Measurements from ENCODE around the gene ABRACL. TPM values are rescaled to one million over a fixed set of nuclear protein-coding genes. Genes with fewer than 3 reads are reported as not detected.

The ABRACL gene
- total and polyA plus RNA-seq, 2 donors (not counting 3 experiments of a cell fraction or from before 2014, with no cell fraction given): 54.4 to 87.4 TPM

GRCh38 chr6:139028215-139028657 lies 309 bp upstream of the ABRACL start:
- peaks cover 45% of the 10 kb centered on the region for H3K79me2 ChIP-seq (ENCODE audit: control insufficient read depth, insufficient read depth, low read length)
- H3K4me1 ChIP-seq (ENCODE audit: control insufficient read depth, extremely low read depth, insufficient read depth, low read length): peaks cover 19% of the 10 kb centered on the region
- CTCF ChIA-PET: no interaction called here
- BruUV-seq (replicated peaks): TSS peak; percentile 77
- peak overlapping the region; percentile 90 for H2AFZ ChIP-seq (ENCODE audit: low read depth, low read length)
- peak overlapping the region; percentile 81 for H3K27ac ChIP-seq (ENCODE audit: insufficient read depth, low read depth, low read length)
- H3K9me3 ChIP-seq (replicated peaks; ENCODE audit: control insufficient read depth, insufficient read depth, low read length): no peaks in the 10 kb centered on the region
- intact Hi-C loops (cut with micrococcal nuclease) (loop anchor here (1.0 to 2.0 kb wide), 4 partner anchors 40 to 337 kb away; partner anchors contain the start of genes HECA and REPS1), dilution Hi-C loops (cut with MboI; ENCODE audit: extremely low pct_ligation_motif_present, low sequenced_read_pairs) (no loop called here)
- FAIRE-seq: no peak
- H3K9ac ChIP-seq (replicated peaks; ENCODE audit: extremely low read depth, insufficient read depth, low read length): peak overlapping the region; percentile 87
- no peaks in the 10 kb centered on the region for H3K9me1 ChIP-seq (replicated peaks; ENCODE audit: control insufficient read depth, extremely low read depth, insufficient read depth, low read length)
- POLR2A ChIA-PET: no interaction called here
- no peak for DNase-seq (ENCODE audit: low read depth, low spot score)
- peak overlapping the region; percentile 93 for H3K4me2 ChIP-seq (ENCODE audit: insufficient read depth, low read length)
- H3K4me3 ChIP-seq (replicated peaks in 1 of 3; ENCODE audit: insufficient read depth in 1 of 3, low read depth in 1 of 3, low read length in 3 of 3): peak overlapping the region; percentile 74 to 94 (median 77)
- no peaks in the 10 kb centered on the region for H3K27me3 ChIP-seq (ENCODE audit: control insufficient read depth in 2 of 2, insufficient read depth in 2 of 2, low read length in 2 of 2)
- peak; percentile 1 for TF ChIP-seq POLR2A (IDR thresholded peaks at IDR 0.05; ENCODE audit: low read depth, low read length)
- TF ChIP-seq EZH2 (IDR thresholded peaks at IDR 0.05; ENCODE audit: borderline replicate concordance, low read depth, low read length, severe bottlenecking): no peak
- no peaks in the 10 kb centered on the region for H4K20me1 ChIP-seq (replicated peaks; ENCODE audit: control insufficient read depth, extremely low read depth, insufficient read depth, low read length)
- H3K36me3 ChIP-seq (ENCODE audit: control insufficient read depth in 2 of 2, extremely low read depth in 1 of 2, insufficient read depth in 2 of 2, low read length in 2 of 2): no peaks in the 10 kb centered on the region

GRCh38 chr6:139029470-139030227 lies 1.1 kb downstream of the ABRACL start:
- Histone ChIP-seq H2AFZ (ENCODE audit: low read depth, low read length) (peak overlapping the region; percentile 90), H3K9me3 (replicated peaks; ENCODE audit: control insufficient read depth, insufficient read depth, low read length) (no peaks in the 10 kb centered on the region), H3K9me1 (replicated peaks; ENCODE audit: control insufficient read depth, extremely low read depth, insufficient read depth, low read length) (no peaks in the 10 kb centered on the region), H3K79me2 (ENCODE audit: control insufficient read depth, insufficient read depth, low read length) (peaks cover 50% of the 10 kb centered on the region), H3K27ac (ENCODE audit: insufficient read depth, low read depth, low read length) (peak overlapping the region; percentile 81), H3K4me1 (ENCODE audit: control insufficient read depth, extremely low read depth, insufficient read depth, low read length) (peaks cover 19% of the 10 kb centered on the region), H3K9ac (replicated peaks; ENCODE audit: extremely low read depth, insufficient read depth, low read length) (peak overlapping the region; percentile 87), H3K4me2 (ENCODE audit: insufficient read depth, low read length) (peak overlapping the region; percentile 93), H4K20me1 (replicated peaks; ENCODE audit: control insufficient read depth, extremely low read depth, insufficient read depth, low read length) (no peaks in the 10 kb centered on the region), H3K4me3 (replicated peaks in 1 of 3; ENCODE audit: insufficient read depth in 1 of 3, low read depth in 1 of 3, low read length in 3 of 3) (peak overlapping the region; percentile 74 to 94 (median 77)), H3K36me3 (ENCODE audit: control insufficient read depth in 2 of 2, extremely low read depth in 1 of 2, insufficient read depth in 2 of 2, low read length in 2 of 2) (peaks cover 0 to 3% of the 10 kb centered on the region in 2 experiments), H3K27me3 (ENCODE audit: control insufficient read depth in 2 of 2, insufficient read depth in 2 of 2, low read length in 2 of 2) (no peaks in the 10 kb centered on the region)
- DNase-seq (ENCODE audit: low read depth, low spot score) (peak; percentile 47), FAIRE-seq (peak; percentile 75)
- no TSS peak for BruUV-seq (replicated peaks)
- peak; percentile 43 for TF ChIP-seq POLR2A (IDR thresholded peaks at IDR 0.05; ENCODE audit: low read depth, low read length)
- no peak for TF ChIP-seq FOS (IDR thresholded peaks at IDR 0.05; ENCODE audit: borderline replicate concordance, insufficient read depth, low read length)
- CTCF ChIA-PET: interaction anchor here (0.5 to 1.4 kb wide), 4 partner anchors 10 to 357 kb away, joined by 3 read pairs; no protein-coding TSS in a partner anchor
- intact Hi-C loops (cut with micrococcal nuclease): loop anchor here (2.0 kb wide), 2 partner anchors 105 to 335 kb away; partner anchors contain the start of gene HECA
- POLR2A ChIA-PET: interaction anchor here (1.5 kb wide), 1 partner anchor 59 kb away, joined by 5 read pairs; no protein-coding TSS in a partner anchor
- dilution Hi-C loops (cut with MboI; ENCODE audit: extremely low pct_ligation_motif_present, low sequenced_read_pairs): no loop called here
